ENCODE results near the gene PHTF2.
"Not testable (repeated sequence)": the region's sequence is repeated elsewhere in the genome, so short reads cannot be mapped to it uniquely, and the experiment has no call there.

The PHTF2 gene

GRCh38 chr7:77831953-77832352 is 33.4 kb downstream of the PHTF2 start:
- DNase-seq = no peak

GRCh38 chr7:77833136-77833535 is 34.6 kb downstream of the PHTF2 start:
- no peak for DNase-seq

DNA sequence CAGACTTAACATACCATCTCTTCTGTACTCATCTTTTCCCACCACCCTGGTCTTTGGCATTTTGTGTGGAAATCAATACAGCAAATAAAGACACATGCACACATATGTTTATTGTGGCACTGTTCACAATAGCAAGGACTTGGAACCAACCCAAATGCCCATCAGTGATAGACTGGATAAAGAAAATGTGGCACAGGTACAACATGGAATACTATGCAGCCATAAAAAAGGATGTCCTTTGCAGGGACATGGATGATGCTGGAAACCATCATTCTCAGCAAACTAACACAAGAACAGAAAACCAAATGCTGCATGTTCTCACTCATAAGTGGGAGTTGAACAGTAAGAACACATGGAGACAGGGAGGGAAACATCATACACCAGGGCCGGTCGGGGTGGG is 37.9 kb downstream of the PHTF2 start:
- not testable (repeated sequence) for DNase-seq

- DNase-seq = no peak
Measured at GRCh38 chr7:77837275-77837674, 38.7 kb downstream of the PHTF2 start.

GRCh38 chr7:77837966-77838365 is 39.4 kb downstream of the PHTF2 start:
- DNase-seq = no peak

DNA sequence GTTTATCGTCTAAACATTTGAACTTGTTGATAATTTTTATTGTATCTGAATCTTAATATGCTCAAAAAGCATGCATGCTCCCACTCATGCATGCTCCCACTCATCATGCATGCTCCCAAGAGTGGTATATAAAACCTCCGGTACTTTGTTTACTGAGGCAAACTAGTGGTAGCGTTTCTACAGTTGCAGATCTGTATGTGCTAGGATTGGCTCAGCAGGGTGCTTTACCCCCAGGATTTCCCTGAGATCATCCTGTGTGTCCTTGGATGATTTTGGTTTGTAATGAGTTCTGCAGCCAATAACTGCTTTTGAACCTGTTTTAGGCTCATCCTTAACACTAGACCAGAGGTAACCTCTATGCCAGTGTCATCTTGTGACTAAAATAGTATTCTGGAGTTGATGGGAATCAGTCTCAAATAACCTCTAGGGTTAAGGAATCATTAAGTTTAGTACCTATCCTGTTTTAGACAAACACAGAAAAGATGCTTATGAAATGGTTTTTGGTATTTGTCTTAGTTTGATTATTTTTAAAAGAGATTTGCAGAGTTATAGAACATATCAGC is 40.4 kb downstream of the PHTF2 start:
- DNase-seq = no peak

DNA sequence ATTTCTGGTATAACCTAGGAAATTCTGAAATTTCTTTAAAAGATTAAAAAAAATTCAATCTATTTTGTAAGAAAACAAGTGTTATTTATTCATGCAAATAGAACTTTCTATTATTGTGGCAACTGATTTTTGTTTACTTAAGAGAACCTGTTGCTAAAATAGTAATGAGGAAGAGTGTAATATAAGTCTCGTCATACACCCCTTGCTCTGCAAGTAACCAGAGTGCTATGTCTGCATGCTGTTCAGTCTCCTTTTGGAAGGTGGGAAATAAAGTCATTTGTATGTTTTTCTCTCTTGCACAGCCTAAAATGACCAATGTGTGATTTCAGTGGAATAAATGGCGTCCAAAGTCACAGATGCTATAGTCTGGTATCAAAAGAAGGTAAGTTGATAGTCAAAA is 41.3 kb downstream of the PHTF2 start:
- DNase-seq = no peak

DNA sequence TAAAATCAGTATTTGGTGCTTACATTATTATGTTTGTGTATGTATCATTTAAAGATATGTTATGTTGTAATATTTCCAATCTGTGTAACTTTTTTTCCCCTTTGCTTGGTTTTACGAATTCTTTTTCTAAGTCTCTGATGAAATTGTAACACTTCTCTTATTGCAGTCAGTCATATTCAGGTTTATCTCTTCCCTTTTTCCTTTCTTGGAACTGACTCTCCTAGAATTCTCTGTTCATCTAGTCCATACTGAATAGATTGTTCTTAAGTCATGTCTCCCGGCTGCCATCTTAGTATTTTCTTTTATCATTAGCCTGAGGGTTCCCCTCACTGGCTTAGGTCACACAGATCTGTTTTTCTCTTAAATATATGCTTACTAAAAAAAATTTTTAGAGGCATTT is 44.6 kb downstream of the PHTF2 start:
- no peak for DNase-seq

DNA sequence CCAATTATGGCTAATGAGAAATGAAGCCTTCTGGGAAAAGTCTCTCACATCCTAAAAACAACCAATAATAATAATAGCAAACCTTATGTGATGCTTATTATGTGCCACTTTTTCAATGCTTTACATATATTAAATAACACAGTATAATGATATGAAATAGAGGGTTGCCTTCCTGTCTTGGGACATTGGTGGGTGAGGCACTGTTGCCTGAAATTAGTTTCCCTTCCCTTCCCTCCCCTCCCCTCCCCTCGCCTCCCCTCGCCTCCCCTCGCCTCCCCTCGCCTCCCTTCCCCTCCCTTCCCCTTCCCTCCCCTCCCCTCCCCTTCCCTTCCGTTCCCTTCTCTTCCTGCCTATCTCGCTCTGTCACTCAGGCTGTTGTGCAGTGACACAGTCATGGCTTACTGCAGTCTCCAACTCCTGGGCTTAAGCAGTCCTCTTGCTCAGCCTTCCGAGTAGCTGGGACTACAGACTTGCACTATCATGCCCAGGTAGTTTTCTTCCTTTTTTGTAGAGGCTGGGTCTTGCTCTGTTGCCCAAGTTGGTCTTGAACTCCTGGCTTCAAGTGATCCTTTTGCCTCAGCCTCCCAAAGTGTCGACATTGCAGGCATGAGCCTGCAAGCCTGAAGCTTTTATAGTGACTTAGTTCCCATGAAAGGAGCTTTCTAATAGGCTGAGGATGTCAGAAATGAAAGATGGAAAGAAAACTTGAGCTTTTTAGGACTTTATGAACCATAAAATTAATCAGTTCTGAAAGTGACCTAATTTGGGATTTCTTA is 47.9 kb downstream of the PHTF2 start:
- no peak for DNase-seq

- DNase-seq = no peak
Measured at GRCh38 chr7:77855371-77856083, 57.0 kb downstream of the PHTF2 start.

- DNase-seq = no peak
Measured at GRCh38 chr7:77858278-77858677, 59.7 kb downstream of the PHTF2 start.

- DNase-seq = no peak
Measured at GRCh38 chr7:77859343-77859742, 60.8 kb downstream of the PHTF2 start.

GRCh38 chr7:77862691-77863090 is 64.1 kb downstream of the PHTF2 start:
- no peak for DNase-seq

DNA sequence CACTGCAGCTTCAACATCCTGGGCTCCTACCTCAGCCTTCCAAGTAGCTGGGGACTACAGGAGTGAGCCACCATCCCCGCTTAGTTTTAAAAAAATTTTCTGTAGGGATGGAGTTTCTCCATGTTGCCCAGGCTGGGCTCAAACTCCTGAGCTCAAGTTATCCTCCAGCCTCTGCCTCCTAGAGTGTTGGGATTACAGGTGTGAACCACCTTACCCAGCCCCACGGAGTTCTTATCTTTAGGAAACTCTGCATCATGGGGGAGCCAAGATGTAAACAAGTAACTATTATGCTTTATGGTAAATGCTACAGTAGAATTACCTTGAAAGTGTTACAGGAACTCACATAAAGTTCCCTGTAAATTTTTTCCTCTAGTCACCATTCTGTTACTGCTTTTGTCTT is 65.3 kb downstream of the PHTF2 start:
- DNase-seq = no peak

DNA sequence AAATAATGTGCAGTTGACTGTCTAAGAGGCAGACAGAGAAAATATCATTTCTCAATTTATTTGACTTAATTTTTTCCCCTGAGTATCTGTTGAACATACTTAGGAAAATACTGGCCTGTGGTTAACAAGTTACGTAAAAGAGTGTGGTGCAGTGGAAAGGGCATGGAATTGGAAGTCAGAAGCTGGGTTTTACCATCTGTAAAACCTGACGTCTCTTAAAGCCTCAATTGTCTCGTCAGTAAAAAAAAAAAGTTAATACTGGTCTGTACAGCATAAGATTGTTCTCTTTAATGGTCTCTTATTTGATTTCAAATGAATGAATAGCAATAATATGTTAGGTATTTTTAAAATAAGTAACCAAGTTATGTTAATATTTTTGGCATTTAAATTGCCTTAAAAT is 67.8 kb downstream of the PHTF2 start:
- no peak for DNase-seq

GRCh38 chr7:77866786-77867536 is 68.4 kb downstream of the PHTF2 start:
- DNase-seq = no peak

DNA sequence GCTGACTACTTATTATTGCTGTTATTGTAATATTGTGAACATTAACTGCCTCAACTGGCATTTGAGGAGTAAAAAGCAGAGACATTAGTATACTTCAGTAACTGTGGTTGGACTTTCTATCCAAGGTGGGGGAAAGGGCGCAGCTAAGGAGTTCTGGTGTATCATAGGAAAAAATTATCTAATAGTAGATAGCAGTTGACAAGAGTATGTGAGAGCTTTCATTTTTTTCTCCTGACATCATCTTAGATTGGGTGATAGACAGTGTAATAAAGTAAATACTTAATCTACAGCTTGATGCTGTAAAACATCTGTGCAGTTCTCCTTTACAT is 68.9 kb downstream of the PHTF2 start:
- DNase-seq = no peak

GRCh38 chr7:77872256-77872655 is 73.7 kb downstream of the PHTF2 start:
- not testable (repeated sequence) for DNase-seq

- DNase-seq = not testable (repeated sequence)
Measured at GRCh38 chr7:77873416-77874327, 75.1 kb downstream of the PHTF2 start.

DNA sequence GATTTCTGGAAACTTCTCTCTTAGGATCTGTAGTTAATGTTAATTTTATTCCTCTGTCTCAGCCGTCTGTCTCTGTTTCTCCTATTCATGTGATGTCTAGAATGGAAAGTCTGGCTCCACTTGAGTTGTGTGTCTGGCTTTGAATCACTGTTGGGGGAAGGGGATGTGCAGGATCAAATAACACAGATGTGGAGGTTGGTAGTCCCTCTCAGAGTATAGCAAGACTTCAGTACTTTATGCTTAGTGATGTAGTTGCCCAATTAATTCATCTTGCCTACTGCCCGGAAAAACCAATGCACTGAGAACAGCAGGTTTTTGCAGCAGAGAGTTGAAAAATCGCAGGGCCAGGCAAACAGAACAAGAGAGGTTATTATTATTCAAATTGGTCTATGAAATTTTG is 79.2 kb downstream of the PHTF2 start:
- DNase-seq = no peak

GRCh38 chr7:77878500-77878899 is 79.9 kb downstream of the PHTF2 start:
- DNase-seq = no peak

- no peak for DNase-seq
Measured at GRCh38 chr7:77879272-77879671, 80.7 kb downstream of the PHTF2 start.

DNA sequence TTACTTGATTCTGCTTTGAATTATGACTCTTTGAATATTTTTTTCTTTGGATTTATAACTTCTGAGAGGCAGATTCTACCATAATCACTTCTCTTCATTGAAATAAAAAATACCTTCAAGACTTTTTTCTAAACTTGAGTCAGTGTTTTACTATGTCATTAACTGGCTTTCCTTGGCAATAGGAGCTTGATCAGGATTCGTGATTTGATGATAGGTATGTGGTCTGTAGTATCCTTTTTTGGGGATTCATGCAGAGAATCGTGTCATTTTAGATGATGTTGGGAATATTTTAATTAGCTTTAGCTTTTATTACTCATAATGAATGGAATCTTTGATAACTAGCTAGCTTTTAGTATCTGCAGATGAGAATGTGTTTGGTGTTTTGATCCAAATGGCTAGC is 83.3 kb downstream of the PHTF2 start:
- no peak for DNase-seq

Data from activated T-cell treated with anti-CD3 and anti-CD28 coated beads for 4 hours (primary cell).